ENCODE measurements around the gene CDH23.

Gene CDH23

DNA sequence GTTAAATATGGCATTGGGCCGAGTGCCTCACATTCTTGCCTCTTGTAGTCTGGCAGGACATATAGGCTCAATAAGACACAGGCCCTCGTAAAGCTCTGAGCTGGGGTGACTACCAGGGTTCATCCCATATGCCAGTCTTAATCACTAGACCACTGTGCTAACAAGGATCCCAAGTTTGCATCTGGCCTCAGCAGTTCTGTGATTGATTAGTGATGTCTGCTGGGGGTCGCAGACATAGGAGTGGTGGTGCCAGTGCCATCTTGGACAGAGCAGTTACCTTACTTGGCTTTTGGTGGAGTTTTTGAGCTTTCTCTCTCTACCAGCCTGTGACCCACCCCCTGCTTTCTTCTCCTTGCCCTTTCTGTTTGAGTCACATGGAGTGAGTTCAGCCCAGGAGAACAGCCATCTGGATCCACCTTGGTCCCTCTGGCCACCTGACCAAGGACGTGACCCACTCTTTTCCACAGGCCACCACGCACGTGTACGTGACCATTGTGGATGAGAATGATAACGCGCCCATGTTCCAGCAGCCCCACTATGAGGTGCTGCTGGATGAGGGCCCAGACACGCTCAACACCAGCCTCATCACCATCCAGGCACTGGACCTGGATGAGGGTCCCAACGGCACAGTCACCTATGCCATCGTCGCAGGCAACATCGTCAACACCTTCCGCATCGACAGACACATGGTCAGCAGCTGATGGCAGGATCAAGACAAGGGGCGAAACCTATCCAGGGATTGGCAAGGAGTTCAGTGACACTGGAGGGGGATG, 380.7 kb downstream of the CDH23 start:
- H3K4me3 ChIP-seq (ENCODE audit: control insufficient read depth, low read depth, low read length), result no peak overlapping the region
- DNase-seq (ENCODE audit: low read depth), result no peak
- TF ChIP-seq, protein P1, sequence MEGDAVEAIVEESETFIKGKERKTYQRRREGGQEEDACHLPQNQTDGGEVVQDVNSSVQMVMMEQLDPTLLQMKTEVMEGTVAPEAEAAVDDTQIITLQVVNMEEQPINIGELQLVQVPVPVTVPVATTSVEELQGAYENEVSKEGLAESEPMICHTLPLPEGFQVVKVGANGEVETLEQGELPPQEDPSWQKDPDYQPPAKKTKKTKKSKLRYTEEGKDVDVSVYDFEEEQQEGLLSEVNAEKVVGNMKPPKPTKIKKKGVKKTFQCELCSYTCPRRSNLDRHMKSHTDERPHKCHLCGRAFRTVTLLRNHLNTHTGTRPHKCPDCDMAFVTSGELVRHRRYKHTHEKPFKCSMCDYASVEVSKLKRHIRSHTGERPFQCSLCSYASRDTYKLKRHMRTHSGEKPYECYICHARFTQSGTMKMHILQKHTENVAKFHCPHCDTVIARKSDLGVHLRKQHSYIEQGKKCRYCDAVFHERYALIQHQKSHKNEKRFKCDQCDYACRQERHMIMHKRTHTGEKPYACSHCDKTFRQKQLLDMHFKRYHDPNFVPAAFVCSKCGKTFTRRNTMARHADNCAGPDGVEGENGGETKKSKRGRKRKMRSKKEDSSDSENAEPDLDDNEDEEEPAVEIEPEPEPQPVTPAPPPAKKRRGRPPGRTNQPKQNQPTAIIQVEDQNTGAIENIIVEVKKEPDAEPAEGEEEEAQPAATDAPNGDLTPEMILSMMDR (IDR thresholded peaks at IDR 0.05; ENCODE audit: control insufficient read depth, insufficient read depth, low read depth, low read length, missing control alignments), result no peak

DNA sequence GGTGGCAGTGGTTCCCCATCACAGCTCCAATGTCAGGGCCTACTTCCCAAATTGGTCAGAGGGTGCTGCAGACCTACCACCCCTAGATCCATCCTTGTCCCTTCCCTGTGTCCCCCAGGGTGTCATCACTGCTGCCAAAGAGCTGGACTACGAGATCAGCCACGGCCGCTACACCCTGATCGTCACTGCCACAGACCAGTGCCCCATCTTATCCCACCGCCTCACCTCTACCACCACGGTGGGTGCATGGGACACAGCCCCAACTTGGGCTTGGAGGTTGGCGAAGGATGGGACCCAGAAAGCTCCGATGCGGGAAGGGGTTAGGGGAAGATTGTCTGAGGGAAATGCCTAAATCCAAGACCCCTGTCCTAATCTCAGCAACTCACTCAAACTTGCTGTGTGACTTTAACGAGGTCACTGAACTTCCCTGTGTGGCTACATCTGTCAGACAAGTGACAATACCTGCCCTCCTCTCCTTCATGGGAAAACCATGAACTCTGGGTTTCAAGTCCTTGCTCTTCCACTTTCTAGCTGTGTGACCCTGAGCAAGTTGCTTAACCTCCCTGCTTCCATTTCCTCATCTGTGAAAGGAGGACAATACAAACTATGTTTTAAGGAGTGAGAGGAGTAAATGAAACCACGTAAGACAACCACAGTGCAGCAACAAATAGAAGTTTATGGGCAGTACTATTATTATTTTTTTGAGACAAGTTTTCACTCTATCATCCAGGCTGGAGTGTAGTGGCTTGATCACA, 381.5 kb downstream of the CDH23 start:
- TF ChIP-seq, protein P1 (IDR thresholded peaks at IDR 0.05; ENCODE audit: control insufficient read depth, insufficient read depth, low read depth, low read length, missing control alignments), result no peak

DNA sequence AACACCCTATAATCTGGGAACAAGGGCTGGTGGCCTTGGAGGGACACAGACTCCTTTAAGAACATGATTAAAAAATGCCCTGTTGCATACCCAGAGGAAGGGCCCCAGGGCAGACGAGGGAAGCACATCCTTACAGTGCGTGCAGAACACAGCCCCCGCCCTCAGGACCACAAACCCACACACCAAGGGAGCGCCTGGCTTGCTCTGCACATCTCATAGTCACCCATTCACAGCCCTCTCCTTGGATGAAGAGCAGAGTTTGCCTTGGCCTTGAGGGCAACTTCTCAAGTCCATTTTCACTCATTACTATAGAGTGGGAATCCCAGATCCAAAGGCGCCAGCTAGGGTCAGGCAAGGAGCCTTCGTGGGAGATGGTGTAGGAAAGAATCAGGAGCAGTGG, 382.9 kb downstream of the CDH23 start:
- H3K4me3 ChIP-seq (ENCODE audit: control insufficient read depth, low read depth, low read length), result no peak overlapping the region
- TF ChIP-seq, protein P1 (IDR thresholded peaks at IDR 0.05; ENCODE audit: control insufficient read depth, insufficient read depth, low read depth, low read length, missing control alignments), result no peak
- DNase-seq (ENCODE audit: low read depth), result no peak

More for the DNA sequence above, 381.5 kb downstream of the CDH23 start:
- DNase-seq (ENCODE audit: low read depth), result no peak
- no peak overlapping the region for H3K4me3 ChIP-seq (ENCODE audit: control insufficient read depth, low read depth, low read length)

DNA sequence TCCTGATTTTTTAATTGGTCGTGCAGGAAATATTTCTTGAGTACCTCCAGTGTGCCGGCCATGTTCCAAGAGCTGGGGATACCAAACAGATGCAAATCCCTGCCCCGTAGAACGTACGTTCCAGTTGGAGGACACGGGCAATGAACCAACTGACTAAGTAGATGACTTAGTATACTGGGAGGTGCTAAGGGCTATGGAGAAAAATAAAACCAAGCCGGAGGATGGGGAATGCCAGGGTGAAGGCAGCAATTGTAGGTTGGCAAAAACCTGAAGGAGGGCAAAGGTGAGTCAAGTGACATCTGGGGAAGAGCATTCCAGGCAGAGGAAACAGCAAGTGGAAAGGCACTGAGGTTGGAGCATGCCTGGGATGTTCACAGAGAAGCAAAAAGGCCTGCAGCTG, 383.4 kb downstream of the CDH23 start:
- TF ChIP-seq, protein P1 (IDR thresholded peaks at IDR 0.05; ENCODE audit: control insufficient read depth, insufficient read depth, low read depth, low read length, missing control alignments), result no peak
- DNase-seq (ENCODE audit: low read depth), result no peak

DNA sequence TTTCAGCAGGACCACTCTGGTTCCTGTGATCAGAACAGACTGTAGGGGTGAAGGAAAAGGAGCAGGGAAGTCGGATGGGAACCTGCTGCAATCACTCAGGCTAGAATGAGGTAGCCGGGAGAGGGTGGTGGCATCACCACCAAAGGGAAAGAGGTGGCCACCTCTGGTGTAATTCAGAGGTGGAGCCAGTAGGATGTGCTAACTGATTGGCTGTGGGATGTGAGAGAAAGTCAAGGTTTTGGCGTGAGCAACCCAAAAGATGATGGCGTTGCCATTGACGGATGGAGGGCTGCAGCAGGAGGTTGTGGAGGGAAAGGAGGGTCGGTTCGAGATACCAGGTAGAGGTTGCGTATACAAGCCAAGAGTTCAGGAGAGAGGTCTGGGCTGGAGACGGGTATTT, 384.0 kb downstream of the CDH23 start:
- TF ChIP-seq, protein P1 (IDR thresholded peaks at IDR 0.05; ENCODE audit: control insufficient read depth, insufficient read depth, low read depth, low read length, missing control alignments), result no peak
- no peak for DNase-seq (ENCODE audit: low read depth)
- no peak overlapping the region for H3K4me3 ChIP-seq (ENCODE audit: control insufficient read depth, low read depth, low read length)

More for the DNA sequence above, 383.4 kb downstream of the CDH23 start:
- H3K4me3 ChIP-seq (ENCODE audit: control insufficient read depth, low read depth, low read length), result no peak overlapping the region

DNA sequence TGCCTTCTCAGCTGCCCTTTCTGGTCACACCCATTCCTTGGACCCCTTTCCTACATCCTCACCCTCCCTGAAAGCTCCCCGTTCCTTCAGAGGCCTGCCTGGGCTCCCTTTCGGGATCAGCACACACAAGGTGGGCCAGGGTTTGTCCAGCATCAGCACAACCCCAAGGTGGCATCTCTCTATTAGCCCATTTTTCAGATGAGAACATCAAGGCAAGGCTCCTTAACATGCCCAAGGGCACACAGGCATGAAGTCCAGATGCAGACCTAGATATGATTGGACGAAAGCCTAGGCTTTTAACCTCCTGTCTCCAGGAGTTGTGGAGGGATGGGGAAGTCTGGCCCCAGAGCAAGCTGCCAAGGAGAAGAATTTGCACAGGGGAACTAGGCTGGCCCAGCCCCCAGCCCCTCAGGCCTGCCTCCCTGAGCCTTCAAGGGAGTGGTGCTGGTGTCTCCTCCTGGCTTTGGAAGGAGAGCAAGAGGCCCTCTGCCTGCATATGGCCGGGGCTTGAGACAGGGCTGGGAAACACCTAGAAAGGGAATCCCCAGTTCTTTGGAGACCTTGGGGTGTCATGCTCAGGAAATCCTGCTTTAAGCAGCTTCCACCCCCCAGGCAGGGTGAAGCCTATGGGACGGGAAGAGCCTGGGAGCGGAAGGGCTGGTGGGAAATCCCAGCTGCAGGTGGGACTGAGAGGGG, 385.6 kb downstream of the CDH23 start:
- TF ChIP-seq, protein P1 (IDR thresholded peaks at IDR 0.05; ENCODE audit: control insufficient read depth, insufficient read depth, low read depth, low read length, missing control alignments), result no peak
- no peak for DNase-seq (ENCODE audit: low read depth)
- no peak overlapping the region for H3K4me3 ChIP-seq (ENCODE audit: control insufficient read depth, low read depth, low read length)
